Smooth muscle cell (in vitro differentiated cells): Measurements from ENCODE around the gene CTSS. TPM values are rescaled to one million over a fixed set of nuclear protein-coding genes. Genes with fewer than 3 reads are reported as not detected.

Source experiments
- DNase-seq: peaks from one replicate; lab custom pipeline; 2025; ENCODE audit not compliant: unreplicated experiment; lab: John Stamatoyannopoulos, UW
- H2AFZ ChIP-seq: fragments of 200-600 bp; sonication (generic); 2 replicates; pipeline ENCODE4 v1.6.0; 2016; ENCODE audit warnings: antibody characterized with exemption, low read depth, mild to moderate bottlenecking
- H3F3A ChIP-seq: fragments of 200-600 bp; sonication (generic); 2 replicates; pipeline ENCODE4 v1.6.0; 2017; ENCODE audit warnings: antibody characterized with exemption, low read depth
- H3K27ac ChIP-seq: fragments of 200-600 bp; sonication (generic); 2 replicates; pipeline ENCODE4 v1.5.1; 2016; ENCODE audit warnings: low read depth, mild to moderate bottlenecking
- H3K27me3 ChIP-seq: fragments of 200-600 bp; sonication (generic); 2 replicates; pipeline ENCODE4 v1.6.1; 2016; ENCODE audit warnings: low read depth, mild to moderate bottlenecking
- H3K36me3 ChIP-seq: fragments of 200-600 bp; sonication (generic); 2 replicates; pipeline ENCODE4 v1.5.1; 2016; ENCODE audit warnings: low read depth
- H3K4me1 ChIP-seq: fragments of 200-600 bp; sonication (generic); 2 replicates; pipeline ENCODE4 v1.5.1; 2016; ENCODE audit warnings: low read depth
- H3K4me2 ChIP-seq: fragments of 200-600 bp; sonication (generic); 2 replicates; pipeline ENCODE4 v1.6.0; 2016; ENCODE audit warnings: mild to moderate bottlenecking
- H3K4me3 ChIP-seq: fragments of 200-600 bp; sonication (generic); 2 replicates; pipeline ENCODE4 v1.5.1; 2016; ENCODE audit warnings: mild to moderate bottlenecking
- H3K79me2 ChIP-seq: fragments of 200-600 bp; sonication (generic); 2 replicates; pipeline ENCODE4 v1.6.0; 2016; ENCODE audit warnings: low read depth, mild to moderate bottlenecking
- H3K9ac ChIP-seq: fragments of 200-600 bp; sonication (generic); 2 replicates; pipeline ENCODE4 v1.6.0; 2016; ENCODE audit warnings: low read depth
- H3K9me3 ChIP-seq: fragments of 200-600 bp; sonication (generic); replicated peaks from 2 replicates; pipeline ENCODE4 v1.5.1; 2016; ENCODE audit warnings: low read depth
- H4K20me1 ChIP-seq: fragments of 200-600 bp; sonication (generic); 2 replicates; pipeline ENCODE4 v1.6.0; 2016; ENCODE audit warnings: low read depth
- WGBS: methylation state at CpG from one replicate; pipeline ENCODE4 v1.1.7; 2016; ENCODE audit warnings: low lambda C conversion rate; 5-methylcytosine and 5-hydroxymethylcytosine counted together
- polyA plus RNA-seq: library from polyadenylated mRNA; unstranded; fragments of >200 nt; fragmentation: Nextera tagmentation; extraction: Ambion mirVana; gene quantifications from 2 replicates; pipeline ENCODE4 v1.2.1, GENCODE V29; 2016
- small RNA-seq: library from RNA; depleted of rRNA; stranded (forward); fragments of <200 nt; gene quantifications from one replicate; pipeline ENCODE3, GENCODE V24; 2014
- total RNA-seq: library from RNA; depleted of rRNA; stranded (reverse); fragments of >200 nt; gene quantifications from 2 replicates; pipeline ENCODE4 v1.2.3, GENCODE V29; 2014
- TF ChIP-seq, protein P1 (sequence below): fragments of 200-600 bp; sonication (generic); IDR thresholded peaks from 2 replicates; pipeline ENCODE4 v1.5.1; 2017; ENCODE audit warnings: borderline replicate concordance, mild to moderate bottlenecking, antibody characterized with exemption; ENCODE audit not compliant: insufficient read depth, poor library complexity, severe bottlenecking

The CTSS gene
- total and polyA plus RNA-seq, 2 experiments from 2014 or later: 1.4 to 2.8 TPM

DNA sequence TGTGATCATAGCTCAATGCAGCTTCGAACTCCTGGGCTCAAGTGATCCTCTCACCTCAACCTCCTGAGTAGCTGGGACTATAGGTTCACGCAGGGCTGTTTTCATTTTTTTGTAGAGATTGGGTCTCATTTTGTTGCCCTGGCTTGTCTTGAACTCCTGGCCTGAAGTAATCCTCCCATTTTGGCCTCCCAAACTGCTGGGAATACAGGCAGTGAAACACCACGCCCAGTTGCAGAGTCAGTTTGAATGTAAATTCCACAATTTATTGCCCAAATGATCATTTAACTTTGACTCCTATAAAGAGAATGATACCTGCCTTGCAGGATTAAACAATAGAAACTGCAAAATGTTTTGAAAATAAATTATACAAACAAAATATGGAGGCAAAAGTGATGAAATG lies 79.3 kb downstream of the CTSS start:
- Histone ChIP-seq H3K27ac (no peak overlapping the region), H3K9ac (no peak overlapping the region), H2AFZ (no peak overlapping the region), H3K9me3 (no peaks in the 10 kb centered on the region), H3K4me3 (no peak overlapping the region), H3K36me3 (peaks cover 5% of the 10 kb centered on the region), H3K4me1 (no peaks in the 10 kb centered on the region), H4K20me1 (peaks cover 6% of the 10 kb centered on the region), H3K4me2 (no peak overlapping the region), H3K79me2 (peaks cover 3% of the 10 kb centered on the region), H3F3A (no peaks in the 10 kb centered on the region), H3K27me3 (no peaks in the 10 kb centered on the region)
- DNase-seq: no peak
- WGBS: 100% methylated on average over 3 of the region's 3 CpGs
- TF ChIP-seq, protein P1, sequence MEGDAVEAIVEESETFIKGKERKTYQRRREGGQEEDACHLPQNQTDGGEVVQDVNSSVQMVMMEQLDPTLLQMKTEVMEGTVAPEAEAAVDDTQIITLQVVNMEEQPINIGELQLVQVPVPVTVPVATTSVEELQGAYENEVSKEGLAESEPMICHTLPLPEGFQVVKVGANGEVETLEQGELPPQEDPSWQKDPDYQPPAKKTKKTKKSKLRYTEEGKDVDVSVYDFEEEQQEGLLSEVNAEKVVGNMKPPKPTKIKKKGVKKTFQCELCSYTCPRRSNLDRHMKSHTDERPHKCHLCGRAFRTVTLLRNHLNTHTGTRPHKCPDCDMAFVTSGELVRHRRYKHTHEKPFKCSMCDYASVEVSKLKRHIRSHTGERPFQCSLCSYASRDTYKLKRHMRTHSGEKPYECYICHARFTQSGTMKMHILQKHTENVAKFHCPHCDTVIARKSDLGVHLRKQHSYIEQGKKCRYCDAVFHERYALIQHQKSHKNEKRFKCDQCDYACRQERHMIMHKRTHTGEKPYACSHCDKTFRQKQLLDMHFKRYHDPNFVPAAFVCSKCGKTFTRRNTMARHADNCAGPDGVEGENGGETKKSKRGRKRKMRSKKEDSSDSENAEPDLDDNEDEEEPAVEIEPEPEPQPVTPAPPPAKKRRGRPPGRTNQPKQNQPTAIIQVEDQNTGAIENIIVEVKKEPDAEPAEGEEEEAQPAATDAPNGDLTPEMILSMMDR: no peak

DNA sequence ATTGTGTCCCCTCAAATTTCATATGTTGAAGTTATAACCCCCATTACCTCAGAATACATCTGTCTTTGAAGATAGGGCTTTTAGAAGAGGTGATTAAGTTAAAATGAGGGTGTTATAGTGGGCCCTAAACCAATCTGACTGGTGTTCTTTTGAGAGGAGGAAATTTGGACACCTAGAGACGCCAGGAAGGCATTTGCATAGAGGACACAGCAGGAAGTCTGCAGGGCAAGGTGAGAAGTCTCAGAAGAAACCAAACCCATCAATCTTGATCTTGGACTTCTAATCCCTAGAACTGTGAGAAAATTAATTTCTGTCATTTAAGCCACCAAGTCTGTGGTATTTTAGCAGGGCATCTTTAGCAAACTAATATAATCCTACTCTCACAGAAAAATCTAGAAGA lies 81.7 kb downstream of the CTSS start:
- no peak overlapping the region for H3K4me3 ChIP-seq
- no peak overlapping the region for H3K4me2 ChIP-seq
- no peak for DNase-seq
- peaks cover 4% of the 10 kb centered on the region for H3K79me2 ChIP-seq
- TF ChIP-seq, protein P1: no peak
- H4K20me1 ChIP-seq: peaks cover 3% of the 10 kb centered on the region
- no peak overlapping the region for H2AFZ ChIP-seq
- H3K36me3 ChIP-seq: peaks cover 3% of the 10 kb centered on the region
- no peaks in the 10 kb centered on the region for H3K9me3 ChIP-seq
- no peaks in the 10 kb centered on the region for H3K27me3 ChIP-seq
- no peaks in the 10 kb centered on the region for H3F3A ChIP-seq
- no peaks in the 10 kb centered on the region for H3K4me1 ChIP-seq
- 79% methylated on average over 1 of the region's 1 CpG for WGBS
- no peak overlapping the region for H3K27ac ChIP-seq
- no peak overlapping the region for H3K9ac ChIP-seq

Small RNA genes within 50 kb of the gene (small RNA-seq; reads per million reads assigned to genes)
- gene RNU6-1042P (not detected), gene RNU6-1309P (not detected)

Other genes starting within 250 kb of the CTSS start
- 2.4 and 6.4 TPM in 2 replicates for gene ADAMTSL4, start 216.4 kb downstream of the CTSS start, total RNA-seq
- gene ADAMTSL4, start 216.4 kb downstream of the CTSS start, polyA plus RNA-seq: 8.4 and 20.8 TPM in 2 replicates
- 519 and 630 TPM in 2 replicates for gene MCL1, start 186.2 kb downstream of the CTSS start, total RNA-seq
- gene MCL1, start 186.2 kb downstream of the CTSS start, polyA plus RNA-seq: 224 and 247 TPM in 2 replicates
- gene ENSA, start 136.2 kb downstream of the CTSS start, total RNA-seq: 63.5 and 66.3 TPM in 2 replicates
- gene ENSA, start 136.2 kb downstream of the CTSS start, polyA plus RNA-seq: 31.3 and 54.7 TPM in 2 replicates
- 10.7 and 15.3 TPM in 2 replicates for gene GOLPH3L, start 68.6 kb downstream of the CTSS start, total RNA-seq
- 9.9 and 16.2 TPM in 2 replicates for gene GOLPH3L, start 68.6 kb downstream of the CTSS start, polyA plus RNA-seq
- gene HORMAD1, start 44.9 kb downstream of the CTSS start, total RNA-seq: not detected in 2 replicates
- not detected in 2 replicates for gene HORMAD1, start 44.9 kb downstream of the CTSS start, polyA plus RNA-seq
- gene CTSK, start 42.5 kb upstream of the CTSS start, total RNA-seq: 12.2 and 14.6 TPM in 2 replicates
- gene CTSK, start 42.5 kb upstream of the CTSS start, polyA plus RNA-seq: 11.5 and 12.4 TPM in 2 replicates
- 33.8 and 35.8 TPM in 2 replicates for gene ARNT, start 110.8 kb upstream of the CTSS start, total RNA-seq
- 28.8 and 33.7 TPM in 2 replicates for gene ARNT, start 110.8 kb upstream of the CTSS start, polyA plus RNA-seq
- not detected in 2 replicates for gene CTXND2, start 121.4 kb upstream of the CTSS start, total RNA-seq
- gene CTXND2, start 121.4 kb upstream of the CTSS start, polyA plus RNA-seq: not detected in 2 replicates
- gene SETDB1, start 160.6 kb upstream of the CTSS start, total RNA-seq: 19.1 and 36.6 TPM in 2 replicates
- gene SETDB1, start 160.6 kb upstream of the CTSS start, polyA plus RNA-seq: 11.3 and 11.6 TPM in 2 replicates
- gene CERS2, start 209.1 kb upstream of the CTSS start, total RNA-seq: 80.0 and 81.8 TPM in 2 replicates
- 96.3 and 108 TPM in 2 replicates for gene CERS2, start 209.1 kb upstream of the CTSS start, polyA plus RNA-seq
- gene ANXA9, start 216.5 kb upstream of the CTSS start, total RNA-seq: 0.67 and 2.6 TPM in 2 replicates
- 0.19 and 0.31 TPM in 2 replicates for gene ANXA9, start 216.5 kb upstream of the CTSS start, polyA plus RNA-seq
- 3.2 and 4.9 TPM in 2 replicates for gene MINDY1, start 241.1 kb upstream of the CTSS start, total RNA-seq
- gene MINDY1, start 241.1 kb upstream of the CTSS start, polyA plus RNA-seq: 2.4 and 8.5 TPM in 2 replicates
- gene PRUNE1, start 242.7 kb upstream of the CTSS start, total RNA-seq: 15.2 and 16.8 TPM in 2 replicates
- gene PRUNE1, start 242.7 kb upstream of the CTSS start, polyA plus RNA-seq: 10.1 and 19.5 TPM in 2 replicates